HCT116 (cell line): ENCODE results near the gene HPDL.

Experiments used
- ATF3 ChIP-seq: IDR thresholded peaks from 2 replicates; pipeline ENCODE4 v1.6.1; 2012
- CTCF ChIP-seq, 3 experiments: fragments of 200-600 bp in 1 of 3; sonication (generic) in 1 of 3; IDR thresholded peaks in 2 of 3; conservative IDR thresholded peaks in 1 of 3; 2 replicates each; pipeline ENCODE4 v1.5.1; 2012 to 2017; ENCODE audit warnings: low read depth in 2 of 3, low read length in 2 of 3, antibody characterized with exemption in 1 of 3, borderline replicate concordance in 1 of 3, control low read depth in 1 of 3, mild to moderate bottlenecking in 1 of 3, mixed read lengths in 1 of 3, mixed run types in 1 of 3, moderate library complexity in 1 of 3; ENCODE audit not compliant: insufficient read depth in 1 of 3
- EZH2 ChIP-seq: fragments of 200-600 bp; sonication (generic); IDR thresholded peaks from 2 replicates; pipeline ENCODE4 v1.6.1; 2017; ENCODE audit warnings: antibody characterized with exemption, mixed run types
- EZH2phosphoT487 ChIP-seq: fragments of 200-600 bp; IDR thresholded peaks from 2 replicates; pipeline ENCODE4 v1.6.1; 2018; ENCODE audit warnings: antibody characterized with exemption, borderline replicate concordance
- JUND ChIP-seq: IDR thresholded peaks from 2 replicates; pipeline ENCODE4 v1.6.1; 2012
- MAX ChIP-seq: IDR thresholded peaks from 2 replicates; pipeline ENCODE4 v1.6.1; 2012
- POLR2A ChIP-seq: IDR thresholded peaks from 2 replicates; pipeline ENCODE4 v1.7.0; 2011; ENCODE audit warnings: borderline replicate concordance; ENCODE audit not compliant: insufficient read depth, insufficient read length; ENCODE audit errors: extremely low read depth
- POLR2AphosphoS5 ChIP-seq: IDR thresholded peaks from 2 replicates; pipeline ENCODE4 v1.6.1; 2011; ENCODE audit warnings: mild to moderate bottlenecking, low read depth, low read length, moderate library complexity
- RAD21 ChIP-seq: IDR thresholded peaks from 2 replicates; pipeline ENCODE4 v1.6.1; 2012; ENCODE audit warnings: low read depth, mild to moderate bottlenecking
- SIN3A ChIP-seq: IDR thresholded peaks from 2 replicates; pipeline ENCODE4 v1.6.1; 2012; ENCODE audit warnings: low read depth
- SRF ChIP-seq: IDR thresholded peaks from 2 replicates; pipeline ENCODE4 v1.6.1; 2012; ENCODE audit warnings: low read depth

GRCh38 chr1:45348020-45348419 lies 21.3 kb downstream of the HPDL start:
- no peak for TF ChIP-seq CTCF (IDR thresholded peaks at IDR 0.05 in 2 of 3, conservative IDR thresholded peaks at IDR 0.05 in 1 of 3; ENCODE audit: borderline replicate concordance in 1 of 3, insufficient read depth in 1 of 3, low read depth in 2 of 3, low read length in 2 of 3)
- no peak for TF ChIP-seq SRF
- no peak for TF ChIP-seq EZH2
- TF ChIP-seq JUND = no peak
- TF ChIP-seq EZH2phosphoT487 = no peak
- TF ChIP-seq POLR2AphosphoS5 = no peak
- no peak for TF ChIP-seq POLR2A
- TF ChIP-seq MAX = no peak
- TF ChIP-seq ATF3 = no peak
- no peak for TF ChIP-seq RAD21
- TF ChIP-seq SIN3A = no peak
